GM06990 (cell line): Measurements from ENCODE around the gene OTOP2.

Experiments used
- DNase-seq: peaks from one replicate; pipeline ENCODE4 v3.0.0-alpha.2; 2011; ENCODE audit not compliant: insufficient read length; ENCODE audit errors: extremely low read depth
- H3K27me3 ChIP-seq: replicated peaks from 2 replicates; pipeline ENCODE4 v1.6.0; 2011; ENCODE audit warnings: low read length; ENCODE audit not compliant: control insufficient read depth, insufficient read depth
- H3K36me3 ChIP-seq: 2 replicates; pipeline ENCODE4 v1.5.1; 2011; ENCODE audit warnings: low read length; ENCODE audit not compliant: control insufficient read depth, insufficient read depth
- H3K4me3 ChIP-seq: replicated peaks from 2 replicates; pipeline ENCODE4 v1.5.1; 2011; ENCODE audit warnings: low read depth, mild to moderate bottlenecking, control low read depth, low read length
- CTCF ChIP-seq: IDR thresholded peaks from 2 replicates; pipeline ENCODE4 v1.5.1; 2011; ENCODE audit warnings: low read length, control low read depth, mild to moderate bottlenecking, inconsistent platforms; ENCODE audit not compliant: insufficient read depth, poor library complexity, severe bottlenecking

OTOP2 gene

GRCh38 chr17:74924250-74924948, at the start of gene OTOP2:
TSS of gene OTOP2 (plus strand) at chr17:74924273. CDS start at chr17:74924633, 360 bp downstream.
- no peak for DNase-seq

GRCh38 chr17:74874615-74875037, 49.4 kb upstream of the OTOP2 start:
- H3K36me3 ChIP-seq, result peaks cover 8% of the 10 kb centered on the region
- TF ChIP-seq CTCF, result no peak
- no peaks in the 10 kb centered on the region for H3K27me3 ChIP-seq
- DNase-seq, result no peak
- H3K4me3 ChIP-seq, result no peak overlapping the region

More at GRCh38 chr17:74924250-74924948, at the start of gene OTOP2:
- Histone ChIP-seq H3K27me3 (no peaks in the 10 kb centered on the region; the same call in 1 of the 2 replicates), H3K36me3 (no peaks in the 10 kb centered on the region), H3K4me3 (peak within 1 kb of the TSS; percentile 39)
- TF ChIP-seq CTCF, result no peak

GRCh38 chr17:74875155-74875976, 48.7 kb upstream of the OTOP2 start:
- no peak for DNase-seq
- TF ChIP-seq CTCF, result no peak
- H3K36me3 ChIP-seq, result peaks cover 4% of the 10 kb centered on the region
- no peaks in the 10 kb centered on the region for H3K27me3 ChIP-seq
- H3K4me3 ChIP-seq, result no peak overlapping the region

- no peak for TF ChIP-seq CTCF
- Histone ChIP-seq H3K4me3 (no peak overlapping the region), H3K27me3 (peaks cover 1% of the 10 kb centered on the region; the same call in 1 of the 2 replicates), H3K36me3 (peaks cover 3% of the 10 kb centered on the region)
- no peak for DNase-seq
Measured at GRCh38 chr17:74875977-74876593, 48.0 kb upstream of the OTOP2 start.

- Histone ChIP-seq H3K4me3 (no peak overlapping the region), H3K36me3 (no peaks in the 10 kb centered on the region), H3K27me3 (peaks cover 1% of the 10 kb centered on the region; the same call in 1 of the 2 replicates)
- no peak for DNase-seq
- no peak for TF ChIP-seq CTCF
Measured at GRCh38 chr17:74877592-74878548, 46.2 kb upstream of the OTOP2 start.
